ENCODE measurements around the gene MICU1.

The MICU1 gene

GRCh38 chr10:72323108-72323749 is 302.6 kb downstream of the MICU1 start:
- DNase-seq = no peak

- no peak for DNase-seq
These were observed 303.4 kb downstream of the MICU1 start for GRCh38 chr10:72322280-72323058.

DNA sequence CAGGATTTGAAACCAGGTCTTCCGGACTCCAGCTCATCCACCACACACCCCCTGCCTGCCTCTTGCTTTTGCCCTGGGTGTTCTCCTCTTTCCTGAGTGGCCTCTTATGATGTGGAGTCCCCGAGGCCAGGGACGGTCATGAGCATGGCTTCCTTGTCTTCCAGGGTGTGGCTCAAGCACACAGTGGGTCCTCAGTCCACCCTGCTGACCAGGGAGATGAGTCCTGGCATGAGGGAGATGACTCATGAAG is 303.9 kb downstream of the MICU1 start:
- peak; percentile 57 for DNase-seq

- DNase-seq = no peak
These were observed 304.4 kb downstream of the MICU1 start for GRCh38 chr10:72321248-72322029.

DNA sequence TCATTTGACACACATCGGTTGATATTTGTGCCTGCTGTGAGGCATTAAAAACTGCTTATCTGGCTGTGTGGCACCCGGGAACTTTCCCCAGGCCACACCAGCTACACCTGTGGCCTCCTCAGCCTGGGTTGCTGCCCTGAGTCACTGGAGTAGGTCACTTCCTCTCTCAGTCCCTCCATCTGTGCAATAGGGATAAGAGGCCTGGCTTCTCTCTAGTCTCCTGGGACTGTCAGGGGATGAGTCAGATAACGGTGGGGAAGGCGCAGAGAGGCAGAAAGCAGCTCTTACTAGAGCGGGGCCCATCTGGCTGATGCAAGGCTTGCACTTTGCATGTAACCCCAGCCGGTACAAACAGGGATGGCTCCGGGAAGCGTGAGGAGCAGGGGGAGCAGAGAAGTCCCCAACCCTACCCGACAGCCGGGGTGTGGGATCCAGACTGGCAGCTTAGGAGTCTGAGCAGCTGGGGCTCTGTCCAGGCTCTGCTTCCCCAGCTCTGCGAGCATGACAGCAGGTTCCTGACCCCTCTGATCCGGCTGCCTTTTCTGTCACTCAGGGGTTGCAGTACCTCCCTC is 305.1 kb downstream of the MICU1 start:
- peak; percentile 96 for DNase-seq

DNA sequence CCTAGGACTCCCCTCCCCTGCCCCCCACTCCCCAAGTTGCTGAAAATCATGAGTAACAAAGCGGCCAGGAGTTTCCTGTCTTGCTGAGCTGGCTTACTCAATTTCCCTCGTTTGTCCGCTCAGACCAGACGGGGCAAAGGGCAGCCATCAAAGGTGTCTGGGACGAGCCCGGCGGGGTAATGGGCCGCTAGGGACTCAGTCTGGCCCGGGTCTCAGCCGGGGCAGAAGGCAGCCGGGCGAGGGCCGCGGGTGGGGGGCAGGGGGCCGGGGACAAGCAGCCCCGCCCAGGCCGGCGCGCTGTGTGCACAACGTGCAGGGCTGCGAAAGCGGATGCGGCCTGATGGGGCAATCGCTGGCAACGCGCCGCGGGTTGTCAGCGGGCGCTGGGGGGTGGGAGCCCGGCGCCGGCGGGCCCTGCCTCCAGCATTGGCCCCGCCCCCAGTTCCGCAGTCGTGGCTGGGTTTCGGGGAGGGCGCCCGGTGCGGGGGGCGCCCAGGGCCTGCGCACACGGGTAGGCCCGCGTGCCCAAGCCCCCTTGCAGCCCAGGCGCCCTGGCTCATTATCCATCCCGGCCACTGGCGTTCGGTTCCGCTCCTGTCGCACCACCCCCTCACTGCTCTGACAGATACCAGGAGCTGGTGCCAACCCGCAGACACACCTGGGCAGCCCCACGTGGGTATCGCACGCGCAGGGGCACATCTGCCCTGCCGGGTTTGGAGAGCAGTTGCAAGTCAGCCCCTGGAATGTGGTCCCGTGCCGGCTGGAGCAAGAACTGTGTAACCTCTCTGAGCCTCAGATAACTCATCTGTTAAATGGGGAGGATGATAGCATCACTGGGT is 306.2 kb downstream of the MICU1 start:
- DNase-seq = peak; percentile 92

DNA sequence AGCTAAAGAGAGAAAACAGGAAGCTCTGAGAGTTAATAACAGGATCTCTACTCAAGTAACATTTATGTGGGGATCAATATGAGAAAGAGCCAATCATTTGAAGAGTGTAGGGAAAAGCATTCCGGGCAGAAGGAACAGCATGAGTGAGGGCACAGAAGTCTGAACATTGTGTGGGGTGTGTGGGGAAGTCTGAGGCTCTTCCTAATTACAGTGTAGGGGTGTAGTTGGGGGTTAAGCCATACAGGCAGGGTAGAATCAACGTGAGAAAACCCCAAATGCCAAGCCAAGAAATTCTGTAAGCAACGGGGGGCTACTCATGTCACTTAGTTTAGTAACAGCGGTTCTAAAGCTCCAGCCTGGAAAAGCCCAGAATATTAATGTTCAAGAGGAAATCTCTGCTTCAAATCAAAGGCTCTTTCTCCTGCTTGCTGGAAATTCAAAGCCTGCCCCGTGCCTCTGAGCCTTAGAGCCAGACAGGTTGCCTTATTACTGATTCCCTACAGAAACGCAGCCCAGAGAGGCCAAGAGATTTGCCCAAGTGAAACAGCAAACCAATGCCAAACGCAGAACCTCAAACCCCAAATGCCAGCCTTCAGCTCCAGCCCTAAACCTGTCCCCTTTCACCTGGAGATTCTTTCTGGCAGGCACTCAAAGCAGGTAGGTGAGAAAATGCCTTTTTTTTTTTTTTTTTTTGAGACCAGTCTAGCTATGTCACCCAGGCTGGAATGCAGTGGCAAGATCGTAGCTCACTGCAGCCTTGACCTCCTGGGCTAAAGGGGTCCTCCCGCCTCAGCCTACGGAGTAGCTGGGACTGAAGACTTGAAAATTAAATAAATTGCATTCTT is 307.2 kb downstream of the MICU1 start:
- no peak for DNase-seq
